ENCODE data around the gene TMTC2.
"Not testable (repeated sequence)": the region's sequence is repeated elsewhere in the genome, so short reads cannot be mapped to it uniquely, and the experiment has no call there.

TMTC2 gene

GRCh38 chr12:83093426-83093825 is 406.7 kb downstream of the TMTC2 start:
- no peak for DNase-seq

DNA sequence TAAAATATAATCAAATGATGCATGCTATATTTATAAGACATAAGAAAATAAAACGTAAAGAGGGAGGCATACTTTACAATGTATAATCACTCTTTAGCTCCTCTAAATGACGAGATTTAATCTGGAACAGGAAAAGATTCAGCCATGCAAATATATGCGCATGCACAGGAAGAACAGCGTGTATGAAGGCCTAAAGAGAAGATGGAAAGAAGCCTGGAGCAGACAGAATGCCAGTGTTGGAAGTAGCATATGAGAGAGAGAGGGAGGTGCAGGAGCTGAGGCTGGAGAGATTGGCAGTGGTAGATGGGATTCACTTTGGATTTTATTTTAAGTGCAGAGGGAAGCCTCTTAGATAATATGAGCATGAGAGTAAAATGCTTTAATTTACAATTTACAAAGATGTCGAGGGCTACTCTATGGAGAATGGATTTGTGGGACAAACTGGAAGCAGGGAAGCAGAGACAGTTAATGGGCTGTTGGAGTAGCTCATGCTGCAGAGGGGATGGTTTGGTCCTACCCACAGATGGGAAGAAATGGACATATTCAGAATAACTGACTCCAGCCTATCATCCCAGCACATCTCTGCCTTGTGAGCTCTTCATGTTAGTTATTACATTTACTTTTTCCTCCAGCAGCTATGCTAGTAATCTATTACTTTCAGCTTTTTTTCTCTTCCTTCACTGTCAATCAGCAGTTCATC is 411.1 kb downstream of the TMTC2 start:
- no peak for DNase-seq

- no peak for DNase-seq
Measured at GRCh38 chr12:83099436-83099835, 412.7 kb downstream of the TMTC2 start.

DNA sequence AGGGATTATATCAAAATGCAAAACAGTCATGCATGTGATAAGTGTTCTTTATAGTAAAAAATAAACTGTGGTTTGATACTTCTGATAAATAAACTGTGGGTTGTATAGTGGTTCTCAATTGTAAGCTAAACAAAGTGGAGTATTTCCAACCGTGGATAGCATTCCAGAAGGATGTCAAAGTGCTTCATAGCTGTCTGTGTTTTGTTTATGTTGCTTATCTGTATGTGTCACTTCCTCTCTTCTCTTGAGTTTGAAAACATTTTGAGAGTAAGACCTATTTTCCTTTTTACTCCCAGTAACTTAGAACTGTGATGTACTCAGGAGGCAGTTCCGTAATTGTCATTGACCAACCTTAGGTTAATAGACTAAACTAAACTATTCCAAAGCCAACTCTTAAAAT is 415.8 kb downstream of the TMTC2 start:
- no peak for DNase-seq

- no peak for DNase-seq
Measured at GRCh38 chr12:83106873-83107272, 420.2 kb downstream of the TMTC2 start.

- no peak for DNase-seq
Measured at GRCh38 chr12:83110424-83110823, 423.7 kb downstream of the TMTC2 start.

DNA sequence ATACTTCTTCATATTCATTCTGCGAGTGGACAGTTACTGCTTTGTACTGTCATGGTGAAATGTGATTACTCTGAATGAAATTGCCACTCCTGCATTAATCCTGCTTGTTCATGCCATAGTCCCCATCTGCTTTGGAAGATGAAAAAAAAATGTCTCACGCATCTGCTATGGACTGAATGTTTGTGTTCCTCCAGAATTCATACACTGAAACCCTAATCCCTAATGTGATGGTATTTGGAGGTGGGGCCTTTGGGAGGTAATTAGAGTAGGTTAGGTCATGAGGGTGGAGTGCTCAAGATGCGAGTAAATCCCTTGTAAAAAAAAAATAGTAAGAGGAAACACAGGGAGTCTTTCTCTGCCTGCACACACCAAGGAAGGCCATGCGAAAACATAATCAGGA is 427.2 kb downstream of the TMTC2 start:
- DNase-seq = no peak

DNA sequence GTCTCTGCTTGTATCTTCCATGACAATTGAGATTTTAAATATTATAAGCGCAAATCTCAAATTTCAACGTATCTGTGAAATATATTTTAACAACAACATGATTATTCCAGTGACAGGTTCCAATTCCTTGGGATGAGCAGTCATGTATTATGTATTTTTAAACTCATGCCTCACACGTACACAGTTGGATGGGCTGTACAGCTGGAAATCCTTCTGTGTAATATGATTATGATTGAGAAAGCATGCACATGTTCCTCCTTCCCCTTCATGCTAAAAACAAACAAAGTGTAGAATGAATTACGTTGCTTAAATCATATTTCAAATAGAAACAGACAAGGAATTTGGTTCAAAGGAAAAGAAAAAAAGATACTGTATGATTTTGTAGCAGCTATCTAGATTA is 428.3 kb downstream of the TMTC2 start:
- no peak for DNase-seq

GRCh38 chr12:83117926-83118325 is 431.2 kb downstream of the TMTC2 start:
- DNase-seq = not testable (repeated sequence)

DNA sequence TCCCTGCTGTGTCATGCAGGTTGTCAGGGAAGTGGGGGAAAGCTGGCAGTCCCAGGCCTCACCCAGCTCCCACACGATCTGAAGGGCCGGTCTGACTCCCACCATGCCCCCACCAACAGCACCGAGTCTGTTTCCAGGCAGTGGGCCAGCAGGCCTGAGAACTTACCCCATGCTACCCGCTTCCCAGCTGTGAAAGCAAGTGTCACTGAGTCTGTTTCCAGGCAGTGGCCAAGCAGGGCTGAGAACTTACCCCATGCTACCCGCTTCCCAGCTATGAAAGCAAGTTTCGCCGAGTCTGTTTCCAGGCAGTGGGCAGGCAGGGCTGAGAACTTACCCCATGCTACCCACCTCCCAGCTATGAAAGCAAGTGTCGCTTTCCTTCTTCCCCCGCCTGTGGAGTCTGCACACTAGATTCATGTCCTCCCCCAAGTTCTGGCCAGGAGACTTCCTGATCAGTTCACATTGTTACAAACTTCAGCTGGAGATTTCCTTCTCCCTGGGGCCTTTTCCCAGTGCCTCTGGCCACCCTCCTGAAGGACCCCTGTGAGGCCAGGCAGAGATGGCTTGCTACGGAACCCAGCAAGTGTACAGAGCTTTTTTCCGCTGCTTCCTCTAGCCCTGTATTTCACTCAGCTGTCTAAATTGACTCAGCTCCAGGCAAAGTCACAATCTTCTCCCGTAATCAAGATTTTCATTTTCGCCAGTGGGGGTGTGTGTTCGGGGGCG is 435.4 kb downstream of the TMTC2 start:
- no peak for DNase-seq

GRCh38 chr12:83122623-83122934 is 435.9 kb downstream of the TMTC2 start:
- no peak for DNase-seq

- no peak for DNase-seq
Measured at GRCh38 chr12:83123039-83123438, 436.3 kb downstream of the TMTC2 start.

GRCh38 chr12:83128540-83128939 is 441.8 kb downstream of the TMTC2 start:
- DNase-seq = no peak

- no peak for DNase-seq
Measured at GRCh38 chr12:83130178-83130577, 443.5 kb downstream of the TMTC2 start.

GRCh38 chr12:83132360-83132759 is 445.7 kb downstream of the TMTC2 start:
- DNase-seq = no peak

DNA sequence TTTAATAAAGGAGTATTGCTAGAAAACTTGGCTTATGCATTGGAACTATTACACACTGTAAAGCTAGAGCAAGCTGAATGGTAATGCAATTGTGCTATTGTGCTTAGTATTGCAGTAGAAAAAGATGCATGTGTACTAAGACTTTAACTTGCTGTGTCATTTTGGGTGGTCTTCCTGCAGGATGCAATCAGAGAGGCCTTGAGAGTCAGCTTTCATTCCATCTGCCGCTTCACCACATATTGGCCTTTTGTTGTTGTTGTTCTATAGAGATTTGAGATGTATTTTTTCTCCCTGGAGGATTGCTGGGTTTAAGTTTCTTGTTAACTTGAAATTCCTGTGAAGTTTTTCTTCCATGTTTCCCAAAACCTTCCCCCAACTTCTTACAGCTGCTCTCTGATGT is 449.7 kb downstream of the TMTC2 start:
- no peak for DNase-seq

- no peak for DNase-seq
Measured at GRCh38 chr12:83140135-83140534, 453.4 kb downstream of the TMTC2 start.

DNA sequence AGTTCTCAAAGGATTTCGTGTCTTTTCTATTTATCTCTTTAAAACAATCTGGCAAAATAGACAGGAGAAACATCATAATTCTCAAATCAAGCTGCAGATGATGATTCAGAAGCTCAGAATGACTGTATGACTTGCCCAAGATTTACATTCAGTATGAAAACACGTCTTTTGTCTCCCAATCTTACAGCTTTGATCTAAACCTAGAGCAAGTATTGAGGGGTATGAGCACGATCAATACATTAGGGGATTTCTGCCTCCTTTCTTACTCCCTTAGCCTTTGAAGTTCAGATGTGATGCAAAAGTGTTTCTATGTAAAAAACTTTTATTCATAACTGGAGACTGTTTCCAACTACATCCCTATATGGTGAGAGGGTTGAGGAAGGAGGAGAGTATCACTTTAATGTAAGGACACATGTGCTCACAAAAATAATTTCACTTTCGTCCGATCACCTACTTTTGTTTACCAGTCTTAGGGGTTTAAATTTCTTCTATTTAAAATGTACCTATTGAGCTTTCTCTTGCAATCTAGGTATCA is 454.8 kb downstream of the TMTC2 start:
- no peak for DNase-seq

GRCh38 chr12:83142914-83143313 is 456.2 kb downstream of the TMTC2 start:
- no peak for DNase-seq

DNA sequence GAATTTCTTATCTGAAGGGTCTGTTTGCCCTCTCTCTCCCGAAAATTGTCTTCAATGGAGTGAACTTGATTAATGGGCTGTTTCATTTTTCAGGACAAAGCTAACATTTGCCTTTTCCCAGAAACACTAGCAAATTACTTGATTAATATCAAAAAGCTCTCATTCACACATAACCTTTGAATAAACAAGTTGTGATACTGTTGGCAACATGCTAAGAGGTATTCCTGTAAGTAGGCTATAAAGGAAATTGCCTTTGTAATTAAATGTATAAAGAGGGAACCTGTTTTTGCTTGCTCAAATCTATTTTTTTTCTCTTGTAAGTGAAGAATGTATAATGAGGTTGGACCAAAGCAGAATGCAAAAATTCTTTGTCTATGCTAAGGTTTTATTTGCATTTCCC is 457.2 kb downstream of the TMTC2 start:
- no peak for DNase-seq

GRCh38 chr12:83145325-83145840 is 458.7 kb downstream of the TMTC2 start:
- no peak for DNase-seq

DNA sequence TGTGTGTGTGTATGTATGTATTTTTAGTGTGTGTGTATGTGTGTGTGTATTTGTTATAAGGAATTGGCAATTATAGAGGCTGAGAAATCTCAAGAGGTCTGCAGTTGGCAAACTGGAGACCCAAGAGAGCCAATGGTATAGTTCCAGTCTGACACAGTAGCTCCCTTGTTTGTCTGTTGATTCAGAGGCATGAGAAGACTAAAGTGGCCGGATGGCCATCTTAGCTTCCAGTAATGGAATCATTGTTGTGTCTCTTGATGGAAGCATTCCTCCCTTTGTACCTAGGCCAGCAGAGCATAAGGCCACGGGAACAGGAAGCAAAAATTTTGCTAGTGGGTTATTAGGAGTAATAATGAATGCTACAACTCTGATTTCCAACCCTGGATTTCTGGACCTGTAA is 460.6 kb downstream of the TMTC2 start:
- DNase-seq = no peak

- DNase-seq = no peak
Measured at GRCh38 chr12:83149987-83150386, 463.3 kb downstream of the TMTC2 start.

DNA sequence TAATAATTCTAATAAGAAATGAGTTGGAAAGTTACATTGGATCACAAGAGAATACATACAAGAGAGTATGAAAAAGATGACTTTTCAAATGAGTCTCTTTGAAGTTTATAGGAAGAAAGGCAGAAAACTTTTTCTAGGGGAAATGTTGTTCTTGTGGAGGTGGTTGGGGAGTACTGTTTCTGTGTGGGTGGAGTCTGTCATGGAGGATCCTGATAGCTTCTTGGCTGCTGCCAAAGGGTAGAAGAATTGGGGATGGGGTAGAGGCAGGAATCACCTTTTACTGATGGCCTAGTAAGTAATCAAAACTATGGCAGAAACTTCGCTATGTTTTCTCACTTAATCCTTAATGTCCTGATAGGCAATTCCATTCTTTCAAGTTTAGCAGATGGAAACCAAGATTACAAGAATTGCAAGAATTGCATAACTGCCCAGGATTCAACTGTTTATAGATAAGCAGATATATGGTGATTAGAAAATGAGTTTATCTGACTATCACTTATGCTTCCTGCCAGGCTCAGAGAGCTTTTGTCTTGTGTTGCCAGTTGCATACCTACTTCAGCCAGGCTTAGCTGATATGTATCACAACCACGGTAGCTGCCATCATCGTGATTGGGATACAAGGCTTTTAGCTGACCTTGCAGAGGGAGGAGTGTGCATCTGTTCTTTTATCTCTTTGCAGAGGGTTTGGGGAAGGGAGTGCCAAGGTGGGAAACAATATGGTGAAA is 463.9 kb downstream of the TMTC2 start:
- DNase-seq = no peak
